Measurements from ENCODE around the gene LGR6. TPM values are rescaled to one million over a fixed set of nuclear protein-coding genes. Genes with fewer than 3 reads are reported as not detected.
"Not testable (repeated sequence)": the region's sequence is repeated elsewhere in the genome, so short reads cannot be mapped to it uniquely, and the experiment has no call there.

LGR6 gene
- total and polyA plus RNA-seq, 2 of the 8 experiments (the other 6 are each of a cell fraction or from before 2014, with no cell fraction given), result 0.50 to 1.0 TPM

DNA sequence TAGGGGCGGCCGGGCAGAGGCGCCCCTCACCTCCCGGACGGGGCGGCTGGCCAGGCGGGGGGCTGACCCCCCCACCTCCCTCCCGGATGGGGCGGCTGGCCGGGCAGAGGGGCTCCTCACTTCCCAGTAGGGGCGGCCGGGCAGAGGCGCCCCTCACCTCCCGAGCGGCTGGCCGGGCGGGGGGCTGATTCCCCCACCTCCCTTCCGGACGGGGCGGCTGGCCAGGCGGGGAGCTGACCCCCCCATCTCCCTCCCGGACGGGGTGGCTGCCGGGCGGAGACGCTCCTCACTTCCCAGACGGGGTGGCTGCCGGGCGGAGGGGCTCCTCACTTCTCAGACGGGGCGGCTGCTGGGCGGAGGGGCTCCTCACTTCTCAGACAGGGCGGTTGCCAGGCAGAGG lies 2.2 kb upstream of the LGR6 start:
- H3K4me2 ChIP-seq (ENCODE audit: insufficient read depth in 1 of 2, low read depth in 2 of 2, low read length in 2 of 2); H3K14ac ChIP-seq (ENCODE audit: insufficient read length); H3K36me3 ChIP-seq (ENCODE audit: control insufficient read depth in 2 of 4, insufficient read depth in 4 of 4, low read length in 3 of 4); H3K56ac ChIP-seq (replicated peaks; ENCODE audit: insufficient read length, low read depth, low read length); H3K18ac ChIP-seq (ENCODE audit: extremely low read depth, low read length); H2BK20ac ChIP-seq (ENCODE audit: low read length); H2AFZ ChIP-seq (ENCODE audit: low read length); DNase-seq (ENCODE audit: low read depth in 1 of 2, low spot score in 2 of 2); H3K9me3 ChIP-seq (ENCODE audit: insufficient read depth in 2 of 2, low read depth in 1 of 2, low read length in 1 of 2); H3K9ac ChIP-seq (replicated peaks in 1 of 4; ENCODE audit: extremely low read depth in 1 of 4, low read depth in 3 of 4, low read length in 3 of 4); H3K4me3 ChIP-seq (ENCODE audit: extremely low read depth in 1 of 4, insufficient read depth in 2 of 4, low read depth in 3 of 4, low read length in 4 of 4); H3K27ac ChIP-seq (ENCODE audit: low read depth, low read length); H3K23me2 ChIP-seq (ENCODE audit: low read depth, low read length); H4K8ac ChIP-seq (ENCODE audit: extremely low read depth, insufficient read depth, low read length); H2BK15ac ChIP-seq (ENCODE audit: low read length); H3K23ac ChIP-seq (ENCODE audit: insufficient read length); H3K4ac ChIP-seq (replicated peaks; ENCODE audit: insufficient read length, low read depth, low read length); H3K79me2 ChIP-seq (ENCODE audit: control insufficient read depth in 1 of 2, insufficient read depth in 2 of 2, low read length in 2 of 2); H4K5ac ChIP-seq (ENCODE audit: insufficient read length, low read depth, low read length); FAIRE-seq; H2BK120ac ChIP-seq (replicated peaks; ENCODE audit: low read depth, low read length); H2AK5ac ChIP-seq (ENCODE audit: low read depth, low read length); H2BK5ac ChIP-seq (ENCODE audit: low read depth, low read length); H3K79me1 ChIP-seq (ENCODE audit: low read depth, low read length); H4K20me1 ChIP-seq (replicated peaks in 1 of 2; ENCODE audit: control insufficient read depth in 1 of 2, insufficient read depth in 2 of 2, low read length in 2 of 2); H3K4me1 ChIP-seq (replicated peaks in 1 of 4; ENCODE audit: control insufficient read depth in 3 of 4, insufficient read depth in 4 of 4, low read length in 3 of 4); H2BK12ac ChIP-seq (ENCODE audit: low read depth, low read length); H4K91ac ChIP-seq (replicated peaks; ENCODE audit: insufficient read length, low read length); POLR2A ChIA-PET (ENCODE audit: partially characterized antibody): not testable (repeated sequence)
- no CpG with 5 or more reads among the region's 33 CpGs for WGBS, 2 experiments (ENCODE audit: extremely low coverage in 1 of 2, insufficient coverage in 1 of 2, insufficient read length in 1 of 2, insufficient replicate concordance in 2 of 2, low coverage in 1 of 2, low lambda C conversion rate in 2 of 2, missing lambda C conversion rate in 1 of 2)
- H3K27me3 ChIP-seq (replicated peaks in 1 of 4; ENCODE audit: control insufficient read depth in 3 of 4, extremely low read depth in 1 of 4, insufficient read depth in 3 of 4, low read length in 3 of 4), result peaks cover 16 to 31% (median 22%) of the 10 kb centered on the region in 4 experiments
- CTCF ChIA-PET (ENCODE audit: partially characterized antibody), result interaction anchor here (1.7 to 6.3 kb wide), 4 partner anchors 12 to 116 kb away, joined by 3 to 36 read pairs (median 18); no protein-coding TSS in a partner anchor
